GM18520 (cell line): Measurements from ENCODE around the gene ZNF799.
"Not testable (repeated sequence)": the region's sequence is repeated elsewhere in the genome, so short reads cannot be mapped to it uniquely, and the experiment has no call there.

Experiments used
- ATAC-seq: cut with Tn5 transposase; IDR thresholded peaks from one replicate; pipeline ENCODE4 v1.9.1; 2021; ENCODE audit not compliant: unreplicated experiment

ZNF799 gene

DNA sequence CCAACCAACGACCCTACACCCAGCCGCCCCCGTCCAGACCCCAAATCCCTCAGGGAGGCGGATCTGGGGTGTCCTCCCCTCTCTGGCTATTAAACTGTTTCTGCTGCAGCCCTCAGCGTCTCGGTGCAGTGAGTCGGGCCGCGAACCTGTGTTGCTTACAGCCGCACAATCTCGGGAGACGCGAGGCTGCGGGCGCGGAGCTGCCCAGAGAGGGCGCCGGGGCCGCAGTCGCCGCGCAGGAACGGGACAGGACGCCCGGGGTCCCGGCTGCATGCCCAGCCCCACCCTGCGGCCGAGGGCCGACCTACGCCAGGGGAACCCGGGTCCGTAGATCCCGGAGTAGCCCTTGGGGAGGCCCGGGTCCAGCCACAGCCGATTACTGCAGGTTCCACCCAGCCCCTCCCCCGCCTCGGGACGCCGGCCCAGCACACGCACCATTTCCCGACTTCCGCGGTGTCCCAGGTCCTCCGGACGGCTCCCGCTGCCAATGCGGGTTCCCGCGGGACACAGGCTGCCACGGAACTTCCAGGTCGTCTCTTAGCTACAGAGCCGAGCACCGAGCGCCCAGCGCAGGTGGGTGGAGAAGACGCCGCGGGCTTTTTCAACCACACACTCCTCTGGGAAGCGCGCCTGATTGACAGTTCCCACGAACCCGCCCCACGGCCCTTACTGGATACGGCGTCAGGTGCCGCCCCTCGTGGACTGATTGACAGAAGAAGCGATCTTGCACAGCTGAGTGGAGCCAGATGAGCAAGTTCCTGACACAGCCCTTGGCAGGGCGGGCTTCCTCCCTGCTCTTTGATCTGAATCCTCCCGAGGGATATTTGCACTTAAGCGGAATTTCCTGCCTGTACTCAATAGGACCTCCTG is at the start of gene ZNF799:
ZNF799 (minus strand) TSS at position 639 of the 870 bp plus-strand sequence; CDS start at position 438, 201 bp downstream.
- ATAC-seq, result peak; percentile 87

- no peak for ATAC-seq
These were observed 49.8 kb upstream of the ZNF799 start for GRCh38 chr19:12450844-12451243.

- ATAC-seq, result no peak
These were observed 47.7 kb upstream of the ZNF799 start for GRCh38 chr19:12448808-12449207.

- peak; percentile 94 for ATAC-seq
These were observed 39.7 kb upstream of the ZNF799 start, which contains the start of gene ZNF443 for GRCh38 chr19:12440541-12441316. Gene ZNF443 (minus strand): TSS chr19:12441021. CDS start chr19:12440914, 107 bp downstream.

DNA sequence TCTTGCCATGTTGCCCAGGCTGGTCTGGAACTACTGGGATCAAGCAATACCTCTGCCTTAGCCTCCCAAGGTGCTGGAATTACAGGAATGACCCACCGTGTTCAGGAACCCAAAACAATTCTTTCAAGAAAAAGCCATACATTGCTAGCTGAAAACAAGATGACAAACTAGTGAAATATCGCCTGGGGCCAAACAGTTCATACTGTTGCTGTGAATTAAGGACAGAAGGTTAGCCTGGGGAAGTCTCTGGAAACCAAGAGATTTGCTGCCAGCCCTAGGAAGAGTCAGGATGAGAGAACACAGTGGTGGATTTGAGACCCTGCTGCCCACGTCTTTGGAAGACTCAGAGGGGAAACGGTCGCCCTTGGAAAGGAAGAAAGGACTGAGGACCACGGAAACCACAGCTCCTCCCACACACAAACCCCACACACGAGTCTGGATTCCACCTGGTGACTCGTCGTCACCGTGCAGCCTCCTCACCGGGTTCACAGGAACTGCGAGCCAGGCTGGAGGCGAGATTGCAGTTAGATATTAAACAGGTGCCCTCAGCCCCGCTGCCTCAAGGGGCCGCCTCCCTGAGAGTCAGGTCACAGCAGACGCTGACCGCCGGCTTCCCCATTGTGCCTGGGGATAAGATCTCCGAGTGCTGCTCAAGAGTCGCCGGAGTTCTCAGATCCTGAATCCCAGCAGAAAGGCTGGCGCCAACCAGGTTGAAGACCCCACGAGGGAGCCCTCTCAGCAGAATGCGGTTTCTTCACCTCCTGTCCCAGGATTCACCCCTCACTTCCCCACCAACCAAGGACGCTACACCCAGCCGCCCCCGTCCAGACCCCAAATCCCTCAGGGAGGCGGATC is 38.8 kb upstream of the ZNF799 start:
- ATAC-seq, result not testable (repeated sequence)

- ATAC-seq, result not testable (repeated sequence)
These were observed 29.7 kb upstream of the ZNF799 start for GRCh38 chr19:12430726-12431299.

DNA sequence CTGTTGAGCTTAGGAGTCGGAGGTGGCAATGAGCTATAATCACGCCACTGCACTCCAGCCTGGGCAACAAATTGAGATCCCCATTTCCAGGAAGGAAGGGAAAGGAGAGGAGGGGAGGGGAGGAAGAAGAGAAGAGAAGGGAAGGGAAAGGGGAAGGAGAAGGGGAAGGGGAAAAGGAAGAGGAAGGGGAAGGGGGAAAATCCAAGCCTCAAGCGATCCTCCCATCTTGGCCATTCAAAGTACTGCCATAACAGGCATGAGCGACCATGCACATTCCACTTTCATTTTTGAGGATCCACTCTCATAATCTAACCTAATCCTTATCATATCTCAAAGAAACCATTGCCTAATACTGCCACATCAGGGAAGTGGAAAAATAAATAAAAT is 24.8 kb upstream of the ZNF799 start:
- no peak for ATAC-seq

- no peak for ATAC-seq
These were observed 24.3 kb upstream of the ZNF799 start for GRCh38 chr19:12425236-12425887.

- not testable (repeated sequence) for ATAC-seq
These were observed 16.2 kb upstream of the ZNF799 start for GRCh38 chr19:12417273-12417672.

- no peak for ATAC-seq
These were observed 10.8 kb upstream of the ZNF799 start for GRCh38 chr19:12411893-12412292.

DNA sequence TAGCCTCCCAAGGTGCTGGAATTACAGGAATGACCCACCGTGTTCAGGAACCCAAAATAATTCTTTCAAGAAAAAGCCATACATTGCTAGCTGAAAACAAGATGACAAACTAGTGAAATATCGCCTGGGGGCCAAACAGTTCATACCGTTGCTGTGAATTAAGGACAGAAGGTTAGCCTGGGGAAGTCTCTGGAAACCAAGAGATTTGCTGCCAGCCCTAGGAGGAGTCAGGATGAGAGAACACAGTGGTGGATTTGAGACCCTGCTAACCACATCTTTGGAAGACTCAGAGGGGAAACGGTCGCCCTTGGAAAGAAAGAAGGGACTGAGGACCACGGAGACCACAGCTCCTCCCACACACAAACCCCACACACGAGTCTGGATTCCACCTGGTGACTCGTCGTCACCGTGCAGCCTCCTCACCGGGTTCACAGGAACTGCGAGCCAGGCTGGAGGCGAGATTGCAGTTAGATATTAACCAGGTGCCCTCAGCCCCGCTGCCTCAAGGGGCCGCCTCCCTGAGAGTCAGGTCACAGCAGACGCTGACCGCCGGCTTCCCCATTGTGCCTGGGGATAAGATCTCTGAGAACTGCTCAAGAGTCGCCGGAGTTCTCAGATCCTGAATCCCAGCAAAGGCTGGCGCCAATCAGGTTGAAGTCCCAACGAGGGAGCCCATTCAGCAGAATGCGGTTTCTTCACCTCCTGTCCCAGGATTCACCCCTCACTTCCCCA is 1.0 kb downstream of the ZNF799 start:
- not testable (repeated sequence) for ATAC-seq

DNA sequence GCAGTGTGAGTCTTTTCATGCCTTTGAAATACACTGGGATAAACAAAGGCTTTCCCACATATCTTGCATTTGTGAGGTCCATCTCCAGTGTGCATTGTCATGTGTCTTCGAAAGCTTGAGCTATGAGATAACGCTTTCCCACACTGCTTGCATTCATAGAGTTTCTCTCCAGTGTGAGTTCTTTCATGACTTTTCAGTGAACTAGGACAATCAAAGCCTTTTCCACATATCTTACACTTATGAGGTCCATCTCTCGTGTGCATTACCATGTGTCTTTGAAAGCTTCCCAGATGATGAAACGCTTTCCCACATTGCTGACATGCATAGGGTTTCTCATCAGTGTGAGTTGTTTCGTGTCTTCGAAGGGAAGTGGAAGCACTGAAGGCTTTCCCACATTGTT is 9.9 kb downstream of the ZNF799 start:
- ATAC-seq, result not testable (repeated sequence)

DNA sequence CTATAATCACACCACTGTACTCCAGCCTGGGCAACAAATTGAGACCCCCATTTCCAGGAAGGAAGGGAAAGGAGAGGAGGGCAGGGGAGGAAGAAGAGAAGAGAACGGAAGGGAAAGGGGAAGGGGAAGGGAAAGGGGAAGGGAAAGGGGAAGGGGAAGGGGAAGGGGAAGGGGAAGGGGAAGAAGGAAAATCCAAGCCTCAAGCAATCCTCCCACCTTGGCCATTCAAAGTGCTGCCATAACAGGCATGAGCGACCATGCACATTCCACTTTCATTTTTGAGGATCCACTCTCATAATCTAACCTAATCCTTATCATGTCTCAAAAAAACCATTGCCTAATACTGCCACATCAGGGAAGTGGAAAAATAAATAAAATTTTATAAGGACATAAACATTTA is 14.7 kb downstream of the ZNF799 start:
- not testable (repeated sequence) for ATAC-seq

DNA sequence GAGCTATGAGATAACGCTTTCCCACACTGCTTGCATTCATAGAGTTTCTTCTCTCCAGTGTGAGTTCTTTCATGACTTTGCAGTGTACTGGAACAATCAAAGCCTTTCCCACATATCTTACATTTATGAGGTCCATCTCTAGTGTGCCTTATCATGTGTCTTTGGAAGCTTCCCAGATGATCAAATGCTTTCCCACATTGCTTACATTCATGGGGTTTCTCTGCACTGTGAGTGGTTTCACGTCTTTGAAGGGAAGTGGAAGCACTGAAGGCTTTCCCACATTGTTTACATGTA is 20.7 kb downstream of the ZNF799 start:
- ATAC-seq, result no peak

DNA sequence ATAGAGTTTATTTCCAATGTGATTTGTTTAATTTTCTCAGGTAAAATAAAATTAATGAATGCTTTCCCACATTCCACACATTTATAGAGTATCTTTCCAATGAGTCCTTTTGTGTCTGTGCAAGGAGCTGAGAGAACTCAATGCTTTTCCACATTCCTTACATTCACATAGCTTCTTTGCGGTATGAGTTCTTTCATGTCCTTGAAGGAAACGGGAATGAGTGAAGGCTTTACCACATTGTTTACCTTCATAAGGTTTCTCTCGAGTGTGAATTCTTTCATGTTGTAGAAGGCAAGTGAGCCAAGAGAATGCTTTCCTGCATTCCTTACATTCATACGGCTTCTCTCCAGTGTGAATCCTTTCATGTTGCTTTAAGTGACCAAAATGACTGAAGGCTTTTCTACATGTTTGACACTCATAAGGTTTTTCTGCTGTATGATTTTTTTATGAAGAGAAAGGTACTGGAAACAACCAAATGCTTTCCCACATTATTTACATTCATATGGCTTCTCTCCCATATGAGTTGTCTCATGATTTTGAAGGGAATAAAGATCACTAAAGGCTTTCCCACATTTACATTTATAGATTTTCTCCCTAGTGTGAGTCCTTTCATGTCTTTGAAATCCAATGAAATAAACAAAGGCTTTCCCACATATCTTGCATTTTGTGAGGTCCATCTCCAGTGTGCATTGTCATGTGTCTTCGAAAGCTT is 21.2 kb downstream of the ZNF799 start:
- ATAC-seq, result no peak

DNA sequence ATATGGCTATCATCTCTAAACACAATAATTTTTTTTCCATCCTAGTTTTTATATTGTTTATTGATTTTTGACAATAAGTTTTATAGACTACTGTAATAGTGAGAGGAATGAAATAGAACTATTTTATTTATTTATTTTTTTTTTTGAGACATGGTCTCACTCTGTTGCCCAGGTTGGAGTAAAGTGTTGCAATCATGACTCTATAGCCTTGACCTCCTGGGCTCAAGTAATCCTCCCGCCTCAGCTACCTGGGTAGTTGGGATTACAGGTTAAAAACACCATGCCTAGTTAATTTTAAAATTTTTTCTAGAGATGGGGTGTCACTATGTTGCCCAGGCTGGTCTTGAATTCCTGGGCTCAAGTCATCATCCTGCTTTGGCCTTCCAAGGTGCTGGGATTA is 27.0 kb downstream of the ZNF799 start:
- no peak for ATAC-seq

DNA sequence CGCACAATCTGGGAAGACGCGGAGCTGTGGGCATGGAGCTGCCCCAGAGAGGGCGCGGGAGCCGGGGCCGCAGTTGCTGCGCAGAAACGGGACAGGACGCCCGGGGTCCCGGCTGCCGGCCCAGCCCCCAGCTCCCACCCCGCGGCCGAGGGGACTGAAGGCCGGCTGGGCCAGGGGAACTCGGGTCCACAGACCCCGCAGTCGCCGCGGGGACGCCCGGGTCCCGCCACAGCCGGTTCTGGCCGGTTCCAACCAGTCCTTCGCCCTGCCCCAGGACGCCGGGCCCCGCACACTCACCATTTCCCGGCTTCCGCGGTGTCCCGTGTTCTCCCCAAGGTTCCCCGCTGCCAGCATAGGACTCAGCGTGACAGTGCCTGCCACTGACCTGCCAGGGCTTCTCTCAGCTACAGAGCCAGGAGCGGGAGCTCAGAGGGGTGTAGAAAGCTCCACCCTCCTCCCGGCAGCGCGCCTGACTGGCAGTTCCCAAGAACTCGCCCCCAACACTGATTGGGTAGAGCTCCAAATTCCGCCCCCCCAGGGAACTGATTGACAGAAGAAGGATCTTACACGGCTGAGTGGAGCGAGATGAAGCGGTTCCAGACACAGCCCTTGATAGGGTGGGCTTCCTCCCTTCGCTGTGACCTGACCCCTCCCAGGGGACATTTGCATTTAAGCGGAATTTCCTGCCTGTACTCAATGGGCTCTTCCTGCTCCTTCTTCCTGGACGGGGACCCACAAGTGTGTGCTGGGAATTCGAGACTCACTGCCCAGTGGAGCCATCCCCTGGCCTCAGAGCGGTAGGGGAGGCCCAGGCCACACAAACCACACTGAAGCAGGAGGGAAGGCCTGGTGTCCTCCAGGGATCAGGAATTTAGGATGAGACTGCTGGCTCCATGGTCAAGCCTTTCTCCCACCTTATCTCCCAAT is 35.6 kb downstream of the ZNF799 start, which contains the start of gene ZNF442:
ZNF442 (minus strand) TSS at position 448 of the 927 bp plus-strand sequence. CDS start 2,052 bp downstream, outside the sequence.
- ATAC-seq, result peak; percentile 41
